Stimulated activated naive B cell treated with anti-CD40 and anti-IgM and Interleukin-4, amounts not matched to agents 10 μg/mL and 1 μg/mL and 100 μg/mL, for 72 hours (primary cell): ENCODE data around the gene MB21D2.

Experiments
- ATAC-seq, 2 donors: fragments of 150-1000 bp; cut with Tn5 transposase; replicated peaks; 2 replicates each; pipeline ENCODE4 v1.10.0; 2021; ENCODE audit warnings: moderate library complexity in 1 of 2
- DNase-seq: peaks from one replicate; pipeline ENCODE4 v3.0.0; 2021
- H3K27ac Mint-ChIP-seq: one replicate; pipeline ENCODE4 v1.8.0; 2022; ENCODE audit warnings: mild to moderate bottlenecking, mixed read lengths
- H3K27me3 Mint-ChIP-seq, 2 donors: one replicate each; pipeline ENCODE4 v1.8.0; 2022; ENCODE audit warnings: mixed read lengths in 2 of 2
- H3K36me3 Mint-ChIP-seq, 2 donors: one replicate each; pipeline ENCODE4 v1.8.0; 2022; ENCODE audit warnings: mixed read lengths in 2 of 2, mild to moderate bottlenecking in 1 of 2
- H3K4me1 Mint-ChIP-seq, 2 donors: one replicate each; pipeline ENCODE4 v1.8.0; 2022; ENCODE audit warnings: mixed read lengths in 2 of 2, mild to moderate bottlenecking in 1 of 2
- H3K4me3 Mint-ChIP-seq, 2 donors: one replicate each; pipeline ENCODE4 v1.8.0; 2022; ENCODE audit warnings: mild to moderate bottlenecking in 2 of 2, mixed read lengths in 2 of 2, moderate library complexity in 1 of 2
- H3K9me3 Mint-ChIP-seq, 2 donors: one replicate each; pipeline ENCODE4 v1.8.0; 2022; ENCODE audit warnings: mixed read lengths in 2 of 2, mild to moderate bottlenecking in 1 of 2

MB21D2 gene

DNA sequence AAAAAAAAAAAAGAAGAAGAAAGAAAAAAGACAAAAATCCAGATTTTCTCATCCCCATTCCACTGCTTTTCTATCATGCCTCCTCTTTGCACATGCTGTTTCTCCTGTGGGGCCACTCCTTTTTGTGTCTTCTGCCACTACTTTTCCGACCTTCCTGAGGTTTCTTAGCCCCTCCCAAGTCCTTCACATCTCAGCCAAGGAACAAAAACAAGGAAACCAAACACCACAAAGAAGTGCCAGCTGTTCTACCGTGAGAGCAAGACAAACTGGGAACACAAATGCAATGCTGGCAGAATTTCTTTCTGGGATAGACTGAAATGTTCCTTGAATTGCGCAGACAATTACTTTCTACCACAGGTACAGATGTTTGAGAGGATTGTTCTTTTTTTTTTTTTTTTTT lies 83.2 kb downstream of the MB21D2 start:
- DNase-seq = no peak
- H3K27me3 Mint-ChIP-seq = peaks cover 4 to 26% of the 10 kb centered on the region in 2 donors
- H3K9me3 Mint-ChIP-seq = peaks cover 0 to 1% of the 10 kb centered on the region in 2 donors

GRCh38 chr3:192833177-192833890 lies 84.3 kb downstream of the MB21D2 start:
- H3K4me1 Mint-ChIP-seq = no peaks in the 10 kb centered on the region
- H3K4me3 Mint-ChIP-seq = no peak overlapping the region
- peaks cover 4 to 26% of the 10 kb centered on the region in 2 donors for H3K27me3 Mint-ChIP-seq
- ATAC-seq (no peak), DNase-seq (no peak)
- H3K27ac Mint-ChIP-seq = no peak overlapping the region
- H3K9me3 Mint-ChIP-seq = peaks cover 0 to 1% of the 10 kb centered on the region in 2 donors
- H3K36me3 Mint-ChIP-seq = no peaks in the 10 kb centered on the region

More for the DNA sequence above, 83.2 kb downstream of the MB21D2 start:
- no peak for ATAC-seq
- Mint-ChIP-seq H3K27ac (no peak overlapping the region), H3K4me1 (no peaks in the 10 kb centered on the region), H3K36me3 (no peaks in the 10 kb centered on the region), H3K4me3 (no peak overlapping the region)

DNA sequence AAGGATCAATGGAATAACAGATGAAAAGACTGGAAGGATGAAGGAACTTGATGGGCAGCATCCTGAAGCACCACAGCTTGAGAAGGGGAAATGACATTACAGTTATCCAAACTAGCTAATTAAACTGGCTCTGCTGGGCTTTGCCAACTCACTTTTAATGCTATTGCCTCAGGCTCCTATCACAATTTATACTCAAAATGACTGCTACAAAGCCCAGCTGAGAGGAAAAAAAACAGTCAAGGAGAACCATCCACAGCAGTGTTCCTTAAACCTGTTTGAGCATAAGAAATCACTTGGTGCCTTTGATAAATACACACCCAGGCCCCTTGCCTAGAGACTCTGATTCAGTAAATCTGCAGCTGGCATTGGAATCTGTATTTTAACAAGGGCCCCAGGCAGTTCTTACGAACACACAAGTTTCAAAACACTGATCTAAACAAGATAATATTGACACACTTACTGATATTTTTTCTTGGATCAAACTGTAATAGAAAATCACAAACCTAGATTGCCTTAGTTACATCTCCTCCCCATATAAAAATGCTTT lies 85.8 kb downstream of the MB21D2 start:
- Mint-ChIP-seq H3K36me3 (no peaks in the 10 kb centered on the region), H3K9me3 (peaks cover 0 to 8% of the 10 kb centered on the region in 2 donors), H3K4me3 (no peak overlapping the region), H3K4me1 (no peaks in the 10 kb centered on the region), H3K27ac (no peak overlapping the region), H3K27me3 (peaks cover 4 to 26% of the 10 kb centered on the region in 2 donors)
- ATAC-seq (no peak), DNase-seq (no peak)

GRCh38 chr3:192831111-192831644 lies 86.5 kb downstream of the MB21D2 start:
- Mint-ChIP-seq H3K27ac (no peak overlapping the region), H3K9me3 (peaks cover 0 to 8% of the 10 kb centered on the region in 2 donors), H3K4me3 (no peak overlapping the region), H3K36me3 (no peaks in the 10 kb centered on the region), H3K27me3 (peaks cover 4 to 26% of the 10 kb centered on the region in 2 donors), H3K4me1 (no peaks in the 10 kb centered on the region)
- ATAC-seq (no peak), DNase-seq (no peak)

DNA sequence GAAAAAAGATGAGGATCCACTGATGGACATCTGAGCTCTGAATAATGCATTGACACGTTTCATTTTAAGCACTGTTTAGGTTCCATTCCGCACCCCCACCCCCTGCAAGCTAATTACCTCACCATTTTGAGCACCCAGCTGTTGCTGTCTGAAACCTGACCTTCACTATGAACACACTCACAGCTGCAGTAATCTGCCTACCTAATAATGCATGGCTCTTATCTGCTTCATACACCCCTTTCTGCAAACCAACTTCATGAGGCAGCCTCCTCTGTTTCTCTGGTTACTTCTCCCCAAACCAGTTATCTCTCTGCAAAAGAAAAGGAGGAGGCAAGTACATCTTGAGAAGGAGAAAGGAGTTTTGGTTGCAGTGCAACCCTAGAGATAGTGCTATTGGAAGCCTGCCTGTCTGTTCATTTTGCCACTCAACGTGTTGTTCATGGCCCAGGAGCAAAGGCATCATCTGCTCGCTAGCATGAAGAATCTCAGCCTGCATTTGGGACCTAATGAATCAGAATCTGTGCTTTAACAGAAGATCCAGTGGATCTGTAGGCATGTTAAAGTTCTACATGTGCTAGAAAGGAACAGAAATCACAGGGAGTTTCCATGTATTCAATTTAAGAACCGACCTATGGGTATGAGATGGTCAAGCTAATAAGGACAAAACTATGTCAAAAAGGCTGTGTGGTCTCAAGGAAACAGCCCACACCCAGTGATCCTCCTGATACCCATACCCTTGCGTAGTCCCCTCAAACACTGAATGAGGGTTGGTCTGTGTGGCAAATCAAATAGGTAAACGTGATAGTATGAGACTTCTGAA lies 87.2 kb downstream of the MB21D2 start:
- no peak overlapping the region for H3K4me3 Mint-ChIP-seq
- H3K27me3 Mint-ChIP-seq = peaks cover 4 to 26% of the 10 kb centered on the region in 2 donors
- DNase-seq (no peak), ATAC-seq (no peak)
- H3K4me1 Mint-ChIP-seq = no peaks in the 10 kb centered on the region
- no peak overlapping the region for H3K27ac Mint-ChIP-seq
- no peaks in the 10 kb centered on the region for H3K36me3 Mint-ChIP-seq
- H3K9me3 Mint-ChIP-seq = peaks cover 0 to 8% of the 10 kb centered on the region in 2 donors

DNA sequence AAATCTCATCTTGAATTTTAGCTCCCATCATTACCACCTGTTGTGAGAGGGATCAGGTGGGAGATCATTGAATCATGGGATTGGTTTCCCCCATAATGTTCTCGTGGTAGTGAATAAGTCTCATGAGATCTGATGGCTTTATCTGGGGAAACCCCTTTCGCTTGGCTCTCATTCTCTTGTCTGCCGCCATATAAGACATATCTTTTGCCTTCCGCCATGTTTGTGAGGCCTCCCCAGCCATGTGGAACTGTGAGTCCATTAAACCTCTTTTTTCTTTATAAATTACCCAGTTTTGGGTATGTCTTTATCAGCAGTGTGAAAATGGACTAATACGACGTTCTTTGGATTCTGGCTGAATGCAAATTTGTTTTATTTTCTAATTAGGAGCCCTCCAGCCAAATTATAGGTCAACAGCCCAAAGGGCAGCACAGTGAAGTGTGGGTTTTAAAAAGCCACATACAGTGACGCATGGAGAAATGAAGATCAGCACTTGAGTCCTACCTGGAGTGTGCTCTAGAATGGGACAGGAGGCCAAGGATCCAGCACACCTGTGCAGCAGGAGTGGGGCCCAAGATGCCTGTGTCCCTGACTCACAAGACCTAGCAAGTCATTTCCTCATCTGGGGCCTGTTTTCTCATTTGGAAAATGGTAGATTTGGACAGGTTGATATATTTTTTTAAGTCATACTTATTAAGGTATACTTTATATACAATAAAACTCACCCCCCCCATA lies 89.6 kb downstream of the MB21D2 start:
- Mint-ChIP-seq H3K27ac (no peak overlapping the region), H3K9me3 (peaks cover 0 to 7% of the 10 kb centered on the region in 2 donors), H3K27me3 (peaks cover 0 to 24% of the 10 kb centered on the region in 2 donors), H3K36me3 (no peaks in the 10 kb centered on the region), H3K4me1 (no peaks in the 10 kb centered on the region), H3K4me3 (no peak overlapping the region)
- ATAC-seq = no peak
- DNase-seq = no peak

DNA sequence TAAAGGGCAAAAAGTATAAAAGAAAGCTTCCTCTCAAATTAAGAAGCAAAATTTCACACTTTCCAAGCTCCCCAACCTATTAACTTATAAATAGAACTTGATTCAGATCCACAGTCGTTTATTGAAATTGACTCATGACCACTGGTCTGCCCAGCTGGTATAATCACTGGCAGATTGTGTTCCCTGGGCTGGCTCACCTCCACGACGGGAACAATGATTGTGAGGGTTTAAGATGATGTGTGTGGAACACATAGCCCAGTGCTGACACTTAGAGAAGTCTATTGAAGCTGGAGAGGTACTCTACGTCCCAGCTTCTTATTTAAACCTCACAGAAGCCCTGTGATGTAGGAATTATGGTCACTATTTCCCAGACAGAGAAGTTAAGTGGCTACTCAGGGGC lies 90.4 kb downstream of the MB21D2 start:
- no peak overlapping the region for H3K4me3 Mint-ChIP-seq
- H3K27me3 Mint-ChIP-seq = peaks cover 0 to 21% of the 10 kb centered on the region in 2 donors
- peaks cover 0 to 7% of the 10 kb centered on the region in 2 donors for H3K9me3 Mint-ChIP-seq
- ATAC-seq (no peak), DNase-seq (no peak)
- no peaks in the 10 kb centered on the region for H3K4me1 Mint-ChIP-seq
- H3K36me3 Mint-ChIP-seq = no peaks in the 10 kb centered on the region
- no peak overlapping the region for H3K27ac Mint-ChIP-seq

DNA sequence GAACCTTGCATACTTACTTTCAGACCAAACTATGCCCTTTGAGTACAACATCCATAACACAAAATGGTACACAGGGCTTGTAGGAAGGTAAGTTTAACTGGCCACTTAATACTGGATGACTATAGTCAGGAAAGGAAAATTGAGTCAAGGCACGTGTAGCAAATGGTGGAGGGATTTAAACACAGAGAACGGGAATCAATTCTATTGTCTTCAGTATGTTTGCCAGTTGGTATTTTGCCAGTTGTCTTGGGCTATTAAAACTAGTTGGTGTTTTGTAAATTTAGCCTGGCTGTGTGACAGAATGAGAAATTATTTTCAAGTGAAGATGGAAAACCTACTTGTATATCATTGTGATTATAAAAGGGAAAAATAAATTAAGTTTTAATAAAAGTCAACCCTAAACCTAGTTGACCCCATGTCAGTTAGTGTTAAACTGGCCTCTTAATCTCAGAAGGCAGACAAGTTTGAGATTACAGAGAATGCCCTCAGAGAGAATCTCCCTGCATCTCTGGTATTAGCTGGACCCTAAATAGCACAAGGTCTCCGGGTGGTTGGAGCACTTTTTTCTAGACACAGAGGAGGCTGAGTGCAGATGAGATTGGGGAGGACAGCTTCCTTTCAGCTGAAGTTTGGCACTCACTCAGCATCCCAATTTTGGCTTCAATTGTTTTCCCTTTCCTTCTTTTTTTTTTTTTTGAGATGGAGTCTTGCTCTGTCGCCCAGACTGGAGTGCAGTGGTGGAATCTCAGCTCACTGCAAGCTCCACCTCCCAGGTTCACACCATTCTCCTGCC lies 91.2 kb downstream of the MB21D2 start:
- H3K9me3 Mint-ChIP-seq = peaks cover 0 to 7% of the 10 kb centered on the region in 2 donors
- no peaks in the 10 kb centered on the region for H3K36me3 Mint-ChIP-seq
- H3K27me3 Mint-ChIP-seq = peaks cover 0 to 28% of the 10 kb centered on the region in 2 donors
- DNase-seq (no peak), ATAC-seq (no peak)
- no peaks in the 10 kb centered on the region for H3K4me1 Mint-ChIP-seq
- no peak overlapping the region for H3K4me3 Mint-ChIP-seq
- no peak overlapping the region for H3K27ac Mint-ChIP-seq

- H3K4me3 Mint-ChIP-seq = no peak overlapping the region
- no peaks in the 10 kb centered on the region for H3K36me3 Mint-ChIP-seq
- DNase-seq (no peak), ATAC-seq (peak; percentile 34 to 44)
- H3K4me1 Mint-ChIP-seq = no peaks in the 10 kb centered on the region
- H3K27ac Mint-ChIP-seq = no peak overlapping the region
- H3K9me3 Mint-ChIP-seq = peaks cover 0 to 7% of the 10 kb centered on the region in 2 donors
- H3K27me3 Mint-ChIP-seq = peaks cover 0 to 26% of the 10 kb centered on the region in 2 donors
Observed at GRCh38 chr3:192825657-192826200, 91.9 kb downstream of the MB21D2 start.

- DNase-seq (no peak), ATAC-seq (no peak)
- Mint-ChIP-seq H3K27me3 (peaks cover 0 to 20% of the 10 kb centered on the region in 2 donors), H3K4me1 (no peaks in the 10 kb centered on the region), H3K36me3 (no peaks in the 10 kb centered on the region), H3K4me3 (no peak overlapping the region), H3K9me3 (peaks cover 0 to 7% of the 10 kb centered on the region in 2 donors), H3K27ac (no peak overlapping the region)
Observed at GRCh38 chr3:192825216-192825615, 92.4 kb downstream of the MB21D2 start.

DNA sequence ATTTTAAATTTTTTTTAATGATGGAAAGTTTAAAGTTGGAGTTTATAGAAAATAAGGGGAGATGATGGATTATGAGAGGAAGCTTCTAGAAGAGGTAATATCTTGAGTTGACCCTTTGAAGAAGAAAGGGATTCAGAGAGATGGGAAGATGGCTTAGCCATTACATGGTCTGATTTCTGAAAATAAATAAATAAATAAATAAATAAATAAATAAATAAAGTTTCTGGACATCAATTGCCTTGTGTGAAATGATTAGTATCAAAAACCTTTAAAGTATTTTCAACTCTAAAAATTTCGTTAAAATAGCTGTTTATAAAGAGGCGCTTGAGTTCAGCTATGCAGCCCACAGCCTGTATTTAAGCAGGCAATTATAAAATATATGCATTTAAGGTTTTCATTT lies 93.3 kb downstream of the MB21D2 start:
- no peaks in the 10 kb centered on the region for H3K36me3 Mint-ChIP-seq
- no peak overlapping the region for H3K27ac Mint-ChIP-seq
- no peak overlapping the region for H3K4me3 Mint-ChIP-seq
- no peak for ATAC-seq
- DNase-seq = no peak
- H3K27me3 Mint-ChIP-seq = peaks cover 0 to 18% of the 10 kb centered on the region in 2 donors
- H3K9me3 Mint-ChIP-seq = peaks cover 0 to 7% of the 10 kb centered on the region in 2 donors
- H3K4me1 Mint-ChIP-seq = no peaks in the 10 kb centered on the region

- H3K4me3 Mint-ChIP-seq = no peak overlapping the region
- H3K9me3 Mint-ChIP-seq = no peaks in the 10 kb centered on the region
- no peak for DNase-seq
- ATAC-seq = no peak
- H3K4me1 Mint-ChIP-seq = no peaks in the 10 kb centered on the region
- H3K27ac Mint-ChIP-seq = no peak overlapping the region
- no peaks in the 10 kb centered on the region for H3K36me3 Mint-ChIP-seq
- H3K27me3 Mint-ChIP-seq = peaks cover 0 to 27% of the 10 kb centered on the region in 2 donors
Observed at GRCh38 chr3:192821161-192821560, 96.5 kb downstream of the MB21D2 start.

GRCh38 chr3:192820161-192820560 lies 97.5 kb downstream of the MB21D2 start:
- Mint-ChIP-seq H3K4me1 (no peaks in the 10 kb centered on the region), H3K9me3 (no peaks in the 10 kb centered on the region), H3K4me3 (no peak overlapping the region), H3K36me3 (no peaks in the 10 kb centered on the region), H3K27me3 (peaks cover 0 to 33% of the 10 kb centered on the region in 2 donors), H3K27ac (no peak overlapping the region)
- ATAC-seq = no peak
- DNase-seq = no peak
